Bronchial epithelial cell (primary cell): ENCODE data around the gene C2orf74. TPM values are rescaled to one million over a fixed set of nuclear protein-coding genes. Genes with fewer than 3 reads are reported as not detected.
"Not testable (repeated sequence)": the region's sequence is repeated elsewhere in the genome, so short reads cannot be mapped to it uniquely, and the experiment has no call there.

Experiments
- DNase-seq: peaks from one replicate; pipeline ENCODE4 v3.0.0-alpha.2; 2010; ENCODE audit warnings: low read depth
- FAIRE-seq: peaks from 2 replicates; lab custom pipeline; 2011; peaks lifted over from hg19 to GRCh38; lab: Jason Lieb, UNC
- H3K27me3 ChIP-seq: 2 replicates; pipeline ENCODE4 v1.5.1; 2011; ENCODE audit warnings: low read length; ENCODE audit not compliant: control insufficient read depth, insufficient read depth
- H3K36me3 ChIP-seq: 2 replicates; pipeline ENCODE4 v1.5.1; 2011; ENCODE audit warnings: low read length; ENCODE audit not compliant: control insufficient read depth, insufficient read depth
- H3K4me3 ChIP-seq: 2 replicates; pipeline ENCODE4 v1.5.1; 2011; ENCODE audit warnings: mild to moderate bottlenecking, low read depth, low read length, control low read depth
- total RNA-seq: library from RNA; depleted of rRNA; stranded (reverse); fragments of >200 nt; gene quantifications from 2 replicates; pipeline ENCODE4 v1.2.1, GENCODE V29; 2014
- TF ChIP-seq, protein P1 (sequence below): IDR thresholded peaks from 2 replicates; pipeline ENCODE4 v1.5.1; 2011; ENCODE audit warnings: mild to moderate bottlenecking, moderate library complexity, low read length, control low read depth, inconsistent platforms; ENCODE audit not compliant: insufficient read depth, severe bottlenecking

The C2orf74 gene
- total RNA-seq, 1 donor from 2014 or later, result 10.0 TPM

DNA sequence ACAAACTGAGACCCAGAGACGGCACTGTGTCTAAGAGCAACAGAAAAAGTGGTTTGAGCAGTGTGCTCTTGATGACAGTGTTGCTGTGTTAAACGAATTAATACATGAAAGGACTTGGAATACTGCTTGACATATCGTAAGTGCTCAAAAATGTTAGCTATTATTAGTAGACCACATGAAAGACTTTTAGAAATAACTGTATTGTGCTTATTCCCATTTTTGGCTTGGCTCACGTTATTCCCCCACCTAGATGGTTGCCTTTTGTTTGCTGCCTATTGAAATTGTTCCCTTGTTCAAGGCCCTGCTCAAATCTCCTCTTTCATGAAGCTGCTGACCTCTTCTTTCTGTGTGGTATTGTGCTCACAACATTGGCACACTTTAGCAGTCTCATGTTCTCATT, 27.8 kb upstream of the C2orf74 start:
- Histone ChIP-seq H3K36me3 (no peaks in the 10 kb centered on the region), H3K27me3 (no peaks in the 10 kb centered on the region), H3K4me3 (no peak overlapping the region)
- FAIRE-seq (no peak), DNase-seq (no peak)
- TF ChIP-seq, protein P1, sequence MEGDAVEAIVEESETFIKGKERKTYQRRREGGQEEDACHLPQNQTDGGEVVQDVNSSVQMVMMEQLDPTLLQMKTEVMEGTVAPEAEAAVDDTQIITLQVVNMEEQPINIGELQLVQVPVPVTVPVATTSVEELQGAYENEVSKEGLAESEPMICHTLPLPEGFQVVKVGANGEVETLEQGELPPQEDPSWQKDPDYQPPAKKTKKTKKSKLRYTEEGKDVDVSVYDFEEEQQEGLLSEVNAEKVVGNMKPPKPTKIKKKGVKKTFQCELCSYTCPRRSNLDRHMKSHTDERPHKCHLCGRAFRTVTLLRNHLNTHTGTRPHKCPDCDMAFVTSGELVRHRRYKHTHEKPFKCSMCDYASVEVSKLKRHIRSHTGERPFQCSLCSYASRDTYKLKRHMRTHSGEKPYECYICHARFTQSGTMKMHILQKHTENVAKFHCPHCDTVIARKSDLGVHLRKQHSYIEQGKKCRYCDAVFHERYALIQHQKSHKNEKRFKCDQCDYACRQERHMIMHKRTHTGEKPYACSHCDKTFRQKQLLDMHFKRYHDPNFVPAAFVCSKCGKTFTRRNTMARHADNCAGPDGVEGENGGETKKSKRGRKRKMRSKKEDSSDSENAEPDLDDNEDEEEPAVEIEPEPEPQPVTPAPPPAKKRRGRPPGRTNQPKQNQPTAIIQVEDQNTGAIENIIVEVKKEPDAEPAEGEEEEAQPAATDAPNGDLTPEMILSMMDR, result no peak

DNA sequence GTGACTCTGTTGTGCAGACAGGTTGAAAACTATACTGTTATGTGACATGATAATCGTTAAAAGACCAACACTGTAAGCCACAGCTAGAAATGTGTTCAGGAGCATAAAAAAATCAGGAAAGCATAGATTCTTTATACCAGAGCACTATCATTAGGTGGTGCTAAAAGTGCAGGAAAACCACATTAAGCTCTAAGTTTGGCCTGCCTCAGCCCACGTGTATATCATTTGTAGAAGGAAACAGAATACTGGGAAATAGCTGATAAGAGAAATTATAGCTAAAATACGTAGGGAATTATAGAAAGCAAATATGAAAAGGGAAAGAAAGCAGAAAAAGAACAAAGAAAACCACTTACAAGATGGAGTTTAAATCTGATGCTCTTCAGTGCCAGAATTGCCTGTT, 26.5 kb upstream of the C2orf74 start:
- Histone ChIP-seq H3K4me3 (no peak overlapping the region), H3K36me3 (no peaks in the 10 kb centered on the region), H3K27me3 (no peaks in the 10 kb centered on the region)
- DNase-seq, result peak; percentile 33
- no peak for FAIRE-seq
- TF ChIP-seq, protein P1, result peak; percentile 12

DNA sequence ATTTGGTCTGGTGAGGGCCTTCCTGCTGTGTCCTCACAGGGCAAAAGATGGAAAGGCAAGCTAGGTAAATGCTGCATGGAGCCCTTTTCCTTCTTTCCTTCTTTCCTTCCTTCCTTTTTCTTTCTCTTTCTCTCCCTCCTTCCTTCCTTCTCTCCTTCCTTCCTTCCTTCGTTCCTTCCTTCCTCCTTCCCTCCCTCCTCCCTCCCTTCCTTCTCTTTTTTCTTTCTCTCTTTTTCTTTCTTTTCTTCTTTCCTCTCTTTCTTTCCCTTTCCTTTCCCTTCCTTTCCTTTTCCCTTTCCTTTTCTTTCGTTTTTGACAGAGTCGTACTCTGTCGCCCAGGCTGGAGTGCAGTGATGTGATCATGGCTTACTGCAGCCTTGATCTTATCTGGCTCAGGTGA, 23.1 kb upstream of the C2orf74 start:
- H3K36me3 ChIP-seq, result no peaks in the 10 kb centered on the region
- H3K27me3 ChIP-seq, result no peaks in the 10 kb centered on the region
- TF ChIP-seq, protein P1, result no peak
- no peak overlapping the region for H3K4me3 ChIP-seq
- no peak for FAIRE-seq
- no peak for DNase-seq

DNA sequence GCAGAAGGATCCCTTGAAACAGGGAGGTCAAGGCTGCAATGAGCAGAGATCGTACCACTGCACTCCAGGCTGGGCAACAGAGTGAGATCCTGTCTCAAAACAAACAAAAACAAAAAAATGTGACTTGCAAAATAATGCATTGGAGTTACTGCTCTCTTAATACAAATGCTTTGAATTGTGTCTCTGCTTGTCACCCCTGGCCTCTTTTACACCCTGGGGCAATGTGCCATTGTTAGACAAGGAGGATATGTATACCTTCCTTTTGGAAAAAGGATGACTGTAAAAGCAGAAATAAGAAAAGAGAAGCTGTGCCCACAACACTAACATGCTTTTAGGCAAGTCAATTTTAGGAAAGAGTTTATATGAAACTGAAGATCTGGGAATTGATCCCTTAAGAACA, 20.8 kb upstream of the C2orf74 start:
- no peak for DNase-seq
- FAIRE-seq, result no peak
- TF ChIP-seq, protein P1, result no peak
- no peaks in the 10 kb centered on the region for H3K27me3 ChIP-seq
- no peaks in the 10 kb centered on the region for H3K36me3 ChIP-seq
- H3K4me3 ChIP-seq, result no peak overlapping the region

DNA sequence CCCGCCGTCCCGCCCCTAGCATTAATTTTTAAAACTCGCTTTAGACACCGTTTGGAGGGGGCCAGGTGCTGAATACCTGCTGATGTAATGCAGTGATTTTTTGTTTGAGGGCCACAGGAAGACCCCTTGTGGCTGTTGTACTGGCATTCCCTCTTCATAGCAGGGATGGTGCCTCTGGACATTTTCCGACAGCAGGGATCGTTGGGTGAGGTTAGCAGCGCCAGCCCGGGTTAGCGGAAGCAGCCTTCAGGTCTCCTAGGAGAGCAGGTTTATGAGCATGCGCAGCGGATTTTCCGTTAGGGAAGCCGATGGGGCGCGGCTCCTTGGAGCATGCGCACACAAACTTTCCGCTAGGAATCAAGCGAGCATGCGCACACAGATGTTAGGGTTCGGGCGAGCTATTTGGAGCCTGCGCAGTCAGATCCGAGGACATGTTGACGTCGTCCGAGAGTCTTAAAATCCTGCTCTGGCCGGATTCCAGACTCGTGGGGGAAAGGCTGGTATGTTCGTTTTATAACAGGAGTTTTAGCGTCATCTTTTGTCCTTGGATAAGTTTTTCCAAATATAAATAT, 17.2 kb upstream of the C2orf74 start:
- TF ChIP-seq, protein P1, result no peak
- H3K4me3 ChIP-seq, result peak overlapping the region; percentile 62
- H3K27me3 ChIP-seq, result no peaks in the 10 kb centered on the region
- FAIRE-seq (no peak), DNase-seq (peak; percentile 97)
- peaks cover 5% of the 10 kb centered on the region for H3K36me3 ChIP-seq

DNA sequence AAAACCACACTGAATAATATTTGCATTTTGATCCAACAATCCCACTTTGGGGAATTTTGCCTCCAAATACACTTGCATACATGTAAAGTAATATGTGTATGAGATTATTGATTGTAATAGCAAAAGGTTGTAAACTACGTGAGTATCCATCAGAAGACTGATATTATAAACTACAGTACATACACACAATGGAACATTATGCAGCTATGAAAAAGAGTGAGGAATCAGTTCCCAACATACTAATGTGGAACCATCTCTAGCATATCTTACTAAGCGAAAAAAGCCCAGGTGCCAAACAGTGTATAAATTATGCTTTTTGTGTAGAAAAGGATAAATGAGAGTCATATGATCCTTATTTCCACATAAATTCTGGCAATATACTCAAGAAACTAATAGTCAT, 16.0 kb upstream of the C2orf74 start:
- peaks cover 8% of the 10 kb centered on the region for H3K36me3 ChIP-seq
- TF ChIP-seq, protein P1, result no peak
- FAIRE-seq (no peak), DNase-seq (no peak)
- peak overlapping the region; percentile 62 for H3K4me3 ChIP-seq
- H3K27me3 ChIP-seq, result no peaks in the 10 kb centered on the region

DNA sequence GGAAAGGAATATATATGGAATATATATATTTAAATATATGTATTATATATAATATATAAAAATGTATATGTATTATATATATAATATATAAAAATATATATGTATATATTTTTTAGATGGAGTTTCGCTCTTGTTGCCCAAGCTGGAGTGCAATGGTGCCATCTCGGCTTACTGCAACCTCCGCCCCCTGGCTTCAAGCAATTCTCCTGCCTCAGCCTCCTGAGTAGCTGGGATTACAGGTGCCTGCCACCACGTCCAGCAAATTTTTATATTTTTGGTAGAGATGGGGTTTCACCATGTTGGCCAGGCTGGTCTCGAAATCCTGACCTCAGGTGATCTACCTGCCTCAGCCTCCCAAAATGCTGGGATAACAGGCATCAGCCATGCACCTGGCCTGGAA, 13.9 kb upstream of the C2orf74 start:
- not testable (repeated sequence) for H3K36me3 ChIP-seq, H3K4me3 ChIP-seq, H3K27me3 ChIP-seq, DNase-seq, FAIRE-seq
